ENCODE measurements around the gene MFSD2B.
A peak's percentile ranks its signal among the peaks of the same experiment; 100 is the strongest.
"Not testable (repeated sequence)": the region's sequence is repeated elsewhere in the genome, so short reads cannot be mapped to it uniquely, and the experiment has no call there.

MFSD2B gene

GRCh38 chr2:24018241-24018640 lies 8.4 kb downstream of the MFSD2B start:
- no peak for DNase-seq (ENCODE audit: low read depth)

GRCh38 chr2:24019729-24020128 lies 9.8 kb downstream of the MFSD2B start:
- no peak for DNase-seq (ENCODE audit: low read depth)

- no peak for DNase-seq (ENCODE audit: low read depth)
Observed at GRCh38 chr2:24020244-24020643, 10.4 kb downstream of the MFSD2B start.

GRCh38 chr2:24021122-24021998 lies 11.5 kb downstream of the MFSD2B start:
- no peak for DNase-seq (ENCODE audit: low read depth)

- DNase-seq (ENCODE audit: low read depth) = no peak
Observed at GRCh38 chr2:24022324-24022974, 12.6 kb downstream of the MFSD2B start.

- no peak for DNase-seq (ENCODE audit: low read depth)
Observed at GRCh38 chr2:24022975-24023575, 13.2 kb downstream of the MFSD2B start.

GRCh38 chr2:24024018-24024417 lies 14.1 kb downstream of the MFSD2B start:
- no peak for DNase-seq (ENCODE audit: low read depth)

GRCh38 chr2:24024996-24025663 lies 15.2 kb downstream of the MFSD2B start:
- DNase-seq (ENCODE audit: low read depth) = no peak

GRCh38 chr2:24026233-24026632 lies 16.3 kb downstream of the MFSD2B start:
- DNase-seq (ENCODE audit: low read depth) = no peak

- DNase-seq (ENCODE audit: low read depth) = no peak
Observed at GRCh38 chr2:24038786-24039499, 29.1 kb downstream of the MFSD2B start.

GRCh38 chr2:24040511-24040910 lies 30.6 kb downstream of the MFSD2B start:
- DNase-seq (ENCODE audit: low read depth) = no peak

- DNase-seq (ENCODE audit: low read depth) = not testable (repeated sequence)
Observed at GRCh38 chr2:24043133-24043532, 33.2 kb downstream of the MFSD2B start.

- DNase-seq (ENCODE audit: low read depth) = no peak
Observed at GRCh38 chr2:24045511-24046508, 35.9 kb downstream of the MFSD2B start.

GRCh38 chr2:24046599-24046929 lies 36.7 kb downstream of the MFSD2B start:
- no peak for DNase-seq (ENCODE audit: low read depth)

GRCh38 chr2:24046930-24047702 lies 37.2 kb downstream of the MFSD2B start, which contains the start of gene WDCP:
WDCP (minus strand) TSS chr2:24047391; CDS start chr2:24039494, 7,897 bp downstream.
- DNase-seq (ENCODE audit: low read depth) = peak; percentile 98

- no peak for DNase-seq (ENCODE audit: low read depth)
Observed at GRCh38 chr2:24047703-24048033, 37.8 kb downstream of the MFSD2B start.

- DNase-seq (ENCODE audit: low read depth) = no peak
Observed at GRCh38 chr2:24048769-24049484, 39.0 kb downstream of the MFSD2B start.

- DNase-seq (ENCODE audit: low read depth) = peak; percentile 13
Observed at GRCh38 chr2:24049485-24050021, 39.7 kb downstream of the MFSD2B start, which contains the start of gene FKBP1B. FKBP1B (plus strand) TSS chr2:24049741; CDS start chr2:24049850, 109 bp downstream.
